HG02884 (cell line): ENCODE results near the gene RASGRP4.

Experiments used
- ATAC-seq: cut with Tn5 transposase; IDR thresholded peaks from one replicate; pipeline ENCODE4 v1.9.1; 2021; ENCODE audit warnings: mild to moderate bottlenecking, moderate library complexity; ENCODE audit not compliant: unreplicated experiment

Gene RASGRP4

DNA sequence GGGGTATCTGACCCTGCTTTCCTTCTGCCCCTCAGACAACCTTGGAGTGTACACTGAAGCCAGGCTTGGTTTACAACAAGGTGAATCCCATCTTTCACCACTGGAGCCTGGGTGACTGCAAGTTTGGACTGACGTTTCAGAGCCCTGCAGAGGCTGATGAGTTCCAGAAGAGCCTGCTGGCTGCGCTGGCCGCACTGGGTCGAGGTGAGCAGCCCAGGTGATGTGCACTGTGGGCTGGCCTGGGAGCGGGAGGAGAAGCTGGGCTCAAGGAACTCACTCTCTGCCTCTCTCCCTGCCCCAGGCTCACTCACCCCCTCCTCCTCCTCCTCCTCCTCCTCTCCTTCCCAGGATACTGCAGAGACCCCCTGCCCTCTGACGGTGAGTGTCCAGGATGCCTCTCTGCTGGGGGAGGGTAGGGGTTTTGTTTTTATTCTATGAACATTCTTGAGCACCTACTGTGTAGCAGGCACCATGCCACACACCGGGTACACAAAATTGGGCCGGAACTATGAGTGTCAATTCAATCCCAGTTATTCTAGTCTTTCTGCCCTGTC is 34.0 kb downstream of the RASGRP4 start:
- no peak for ATAC-seq

DNA sequence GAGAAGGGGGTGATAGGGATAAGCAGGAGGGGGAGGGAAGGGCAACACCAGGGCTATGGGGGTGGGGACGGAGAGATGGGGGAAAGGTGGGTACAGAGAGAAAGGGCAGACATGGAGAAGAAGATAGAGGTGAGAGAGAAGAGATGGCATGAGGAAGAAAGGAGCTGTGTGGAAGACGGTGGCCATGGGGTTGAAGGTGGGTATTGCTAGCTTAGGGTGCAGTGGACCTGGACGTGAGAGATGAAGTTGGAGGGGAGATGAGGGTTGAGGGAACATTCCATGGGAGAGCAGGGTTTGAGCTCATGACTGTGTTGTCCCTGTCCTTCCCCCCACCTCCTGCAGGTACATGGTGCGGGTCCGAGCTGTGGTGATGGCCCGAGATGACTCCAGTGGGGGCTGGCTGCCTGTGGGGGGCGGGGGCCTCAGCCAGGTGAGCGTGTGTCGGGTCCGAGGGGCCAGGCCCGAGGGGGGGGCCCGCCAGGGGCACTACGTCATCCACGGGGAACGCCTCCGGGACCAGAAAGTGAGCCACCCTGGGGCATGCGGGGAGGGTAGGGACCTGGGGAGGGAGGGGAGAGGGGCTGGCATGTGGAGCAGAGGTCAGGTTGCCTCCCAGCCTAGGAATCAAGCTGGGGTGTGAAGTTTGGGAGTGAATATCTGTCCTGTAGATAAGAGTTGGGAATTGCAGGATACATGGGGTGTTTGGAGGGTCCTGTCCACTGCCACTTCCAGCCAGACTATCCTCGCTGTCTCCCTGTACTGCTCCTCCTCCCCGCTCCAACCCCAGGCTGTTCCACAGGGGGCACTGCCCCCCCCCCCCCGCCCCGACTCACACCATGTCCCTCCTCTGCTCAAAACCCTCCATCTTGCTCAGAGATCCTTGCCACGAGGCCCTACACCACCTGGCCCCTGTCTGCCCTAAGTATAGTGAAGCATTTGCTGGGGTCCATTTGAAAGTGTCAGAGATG is 35.8 kb downstream of the RASGRP4 start:
- ATAC-seq = no peak

DNA sequence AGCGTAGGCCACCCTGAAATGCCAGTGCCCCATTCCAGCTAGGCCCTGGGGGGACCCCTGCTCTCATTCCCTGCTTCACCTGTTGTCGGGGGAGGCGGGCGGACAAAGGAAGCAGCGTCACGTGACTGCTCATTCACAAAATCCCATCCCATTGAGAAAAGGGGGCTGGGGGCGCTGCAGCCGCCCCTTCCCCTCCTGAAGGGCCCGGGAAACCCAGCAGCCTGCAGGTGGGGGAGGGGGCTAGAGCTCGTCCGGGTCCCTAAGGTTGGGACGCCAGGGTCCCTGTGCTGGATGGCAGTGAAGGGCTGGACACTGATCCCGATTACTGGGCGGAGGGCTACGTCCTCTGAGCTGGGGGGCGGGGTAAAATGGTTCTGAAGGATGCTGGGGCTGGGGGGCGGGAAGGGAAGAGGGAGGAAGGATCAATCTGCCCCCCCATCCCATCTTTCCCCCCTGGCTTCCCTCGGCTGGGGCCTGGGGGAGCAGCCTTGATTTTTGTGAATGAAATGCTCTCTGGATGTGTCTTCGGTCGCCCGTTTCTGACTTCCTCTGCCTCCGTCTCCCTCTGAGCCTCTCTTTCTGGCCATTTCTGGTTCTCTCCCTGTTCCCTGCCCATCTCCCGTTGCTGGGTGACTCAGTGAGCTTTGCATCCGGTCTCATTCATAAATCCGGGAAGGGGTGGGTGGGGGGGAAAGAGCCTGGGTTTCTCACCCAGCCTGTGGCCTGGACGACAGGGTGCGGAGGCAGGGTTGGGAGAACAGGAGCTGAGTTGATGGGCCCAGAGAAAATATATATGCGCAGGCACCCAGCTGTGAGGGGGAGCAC is 36.7 kb downstream of the RASGRP4 start:
- no peak for ATAC-seq

DNA sequence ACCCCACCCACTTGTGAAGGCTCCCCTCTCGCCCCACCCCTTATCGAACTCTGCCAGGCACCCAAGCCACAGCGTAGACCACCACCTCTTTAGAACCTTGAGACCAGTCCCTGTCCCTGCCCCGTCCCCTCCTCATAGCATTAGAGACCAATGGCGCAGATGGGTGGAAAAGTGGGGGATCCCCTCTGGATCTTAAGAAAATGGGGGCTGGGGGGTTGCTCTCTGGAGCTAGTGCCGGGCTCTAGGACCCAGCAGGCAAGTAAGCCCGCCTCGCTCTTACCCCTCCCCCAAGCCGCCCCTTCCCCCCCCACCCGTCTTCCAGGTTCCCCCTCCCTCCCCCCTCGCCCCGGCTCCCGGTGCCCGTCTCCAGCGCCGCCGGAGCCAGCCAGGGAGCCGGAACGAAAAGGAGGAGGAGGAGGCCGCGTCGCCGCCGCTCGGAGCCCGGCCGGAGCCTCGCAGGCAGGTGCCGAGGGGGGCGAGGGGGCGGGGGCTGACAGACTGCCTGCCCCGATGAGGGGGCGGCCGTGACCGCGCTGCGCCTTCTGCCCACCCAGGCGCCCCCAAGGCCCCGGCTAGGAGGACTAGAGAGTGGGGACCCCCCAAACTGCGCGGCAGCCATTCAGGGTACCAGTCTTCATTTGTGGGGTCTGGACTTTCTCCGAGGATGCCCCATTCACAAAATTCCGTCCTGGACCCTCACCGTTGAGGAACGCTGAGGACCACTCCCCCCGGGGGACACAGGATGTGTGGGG is 37.5 kb downstream of the RASGRP4 start, which contains the start of gene SPRED3:
SPRED3 (plus strand) TSS at position 349 of the 752 bp plus-strand sequence. CDS start 1,606 bp downstream, outside the sequence.
- ATAC-seq = no peak

DNA sequence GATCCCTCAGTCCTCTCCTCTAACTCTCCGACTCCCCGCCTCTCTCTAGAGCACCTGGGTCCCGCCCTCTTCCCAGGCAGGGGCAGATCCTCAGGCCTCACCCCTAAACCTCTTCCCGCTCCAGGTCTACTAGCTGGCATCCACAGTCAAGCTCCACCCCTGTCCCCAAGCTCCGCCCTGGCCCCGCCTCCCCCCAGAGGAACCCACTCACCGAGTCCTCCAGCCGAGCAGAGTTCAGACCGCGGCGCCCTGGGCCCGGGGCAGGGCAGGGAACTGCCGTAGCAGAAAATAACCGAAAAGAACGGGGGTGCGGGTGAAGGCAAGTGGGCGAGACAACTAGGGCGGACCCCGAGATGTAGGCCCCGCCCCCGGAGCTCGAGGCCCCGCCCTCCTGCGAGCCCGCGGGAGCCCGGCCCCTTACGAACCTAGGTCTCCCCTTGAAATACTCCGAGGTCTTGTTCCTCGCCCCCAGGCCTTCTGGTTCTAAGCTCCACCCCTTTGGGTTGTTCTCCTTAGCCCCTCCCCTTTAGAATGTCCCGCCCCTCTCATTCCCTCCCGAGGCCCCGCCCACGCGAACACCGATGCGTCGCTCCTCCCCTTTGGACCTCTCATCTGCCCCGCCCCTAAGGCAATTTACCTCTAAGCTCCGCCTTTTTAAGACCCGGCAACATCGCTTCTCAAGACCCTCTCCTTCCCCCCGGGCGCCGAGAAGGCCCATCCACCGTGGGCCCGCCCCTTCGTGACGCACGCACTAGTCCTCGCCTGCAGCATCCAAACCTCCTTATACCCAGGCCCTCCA is 38.3 kb downstream of the RASGRP4 start, which contains the start of gene GGN:
GGN (minus strand) TSS at position 485 of the 799 bp plus-strand sequence. CDS start 773 bp downstream, outside the sequence.
- ATAC-seq = no peak

DNA sequence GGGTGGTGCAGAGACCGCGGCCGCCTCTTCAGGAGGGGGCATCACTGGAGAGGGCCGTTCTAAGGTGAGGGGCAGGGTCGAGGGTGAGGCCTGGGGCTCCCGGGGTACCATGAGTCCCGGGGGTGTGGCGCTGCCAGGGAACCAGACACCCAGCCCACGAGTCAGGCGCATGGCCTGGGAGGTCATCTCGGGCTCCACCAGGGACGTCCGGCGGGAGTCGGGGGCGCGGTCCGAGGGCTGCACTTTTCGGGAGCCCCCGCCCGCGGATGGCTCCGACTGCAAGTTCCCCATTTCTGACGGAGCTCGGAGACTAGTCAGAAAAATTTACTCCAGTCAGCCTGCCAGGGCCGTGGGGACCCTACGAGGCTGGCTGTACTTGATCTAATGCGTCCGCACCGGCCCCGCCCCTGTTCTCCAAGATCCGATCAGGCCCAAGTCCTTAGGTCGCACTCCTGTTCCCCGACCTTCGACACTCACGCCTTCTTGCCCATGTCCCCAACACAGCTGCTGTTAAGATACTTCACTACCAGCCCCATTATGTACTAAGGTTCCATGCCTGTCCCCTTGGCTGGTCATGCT is 39.0 kb downstream of the RASGRP4 start:
- ATAC-seq = no peak

DNA sequence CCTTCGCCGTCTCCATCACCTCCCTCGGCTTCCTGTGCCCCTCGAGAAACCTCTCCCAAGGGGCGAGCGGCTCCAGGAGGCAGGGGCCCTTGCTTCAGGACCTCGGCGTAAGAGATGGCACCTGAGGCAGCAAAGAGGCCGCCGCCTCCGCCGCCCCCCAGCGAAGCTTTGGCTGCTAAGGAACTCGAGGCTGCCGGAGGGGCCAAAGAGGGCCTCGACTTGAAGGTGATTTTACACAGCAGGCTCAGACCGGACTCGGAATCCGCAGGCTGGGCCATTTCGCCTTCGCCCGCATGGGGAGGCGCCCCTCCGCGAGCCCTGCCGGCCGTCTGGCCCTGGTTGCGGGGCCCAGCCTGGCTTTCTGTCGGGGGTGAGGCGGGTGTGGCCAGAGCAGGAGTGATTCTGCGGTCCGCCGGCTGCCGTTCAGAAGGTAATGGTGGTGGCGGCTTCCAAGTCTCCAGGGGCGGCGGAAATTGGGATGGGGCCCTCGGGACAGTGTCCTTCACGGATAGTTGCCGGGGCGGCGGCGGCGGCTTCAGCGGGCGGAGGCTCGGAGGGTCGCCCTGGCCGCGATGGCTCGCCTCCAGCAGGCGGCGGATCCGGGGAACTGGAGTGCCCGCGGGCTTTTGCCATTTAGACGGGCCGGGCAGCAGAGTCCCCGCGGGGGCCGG is 39.6 kb downstream of the RASGRP4 start:
- ATAC-seq = no peak

DNA sequence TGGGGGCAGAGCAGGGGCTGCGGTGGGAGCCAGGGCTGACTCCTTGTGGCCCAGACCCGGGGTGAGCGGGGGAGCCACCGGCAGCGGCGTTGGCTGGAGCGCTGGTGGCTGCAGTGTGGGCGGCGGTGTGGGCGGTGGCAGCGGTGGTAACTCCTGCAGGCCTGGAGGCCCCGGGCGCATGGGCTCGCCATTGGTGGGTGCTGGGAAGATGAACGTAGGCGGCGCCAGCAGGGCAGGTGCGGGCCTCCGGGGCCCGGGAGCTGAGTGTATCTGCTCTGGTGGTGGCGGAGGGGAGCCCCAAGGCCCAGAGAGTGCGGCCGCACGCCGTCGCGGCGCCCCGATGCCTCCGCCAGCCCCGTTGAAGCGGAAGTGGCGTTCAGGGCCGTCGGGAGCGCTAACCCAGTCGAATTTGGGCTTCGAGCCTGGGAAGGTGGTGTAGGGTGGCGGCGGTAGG is 40.2 kb downstream of the RASGRP4 start:
- ATAC-seq = no peak

DNA sequence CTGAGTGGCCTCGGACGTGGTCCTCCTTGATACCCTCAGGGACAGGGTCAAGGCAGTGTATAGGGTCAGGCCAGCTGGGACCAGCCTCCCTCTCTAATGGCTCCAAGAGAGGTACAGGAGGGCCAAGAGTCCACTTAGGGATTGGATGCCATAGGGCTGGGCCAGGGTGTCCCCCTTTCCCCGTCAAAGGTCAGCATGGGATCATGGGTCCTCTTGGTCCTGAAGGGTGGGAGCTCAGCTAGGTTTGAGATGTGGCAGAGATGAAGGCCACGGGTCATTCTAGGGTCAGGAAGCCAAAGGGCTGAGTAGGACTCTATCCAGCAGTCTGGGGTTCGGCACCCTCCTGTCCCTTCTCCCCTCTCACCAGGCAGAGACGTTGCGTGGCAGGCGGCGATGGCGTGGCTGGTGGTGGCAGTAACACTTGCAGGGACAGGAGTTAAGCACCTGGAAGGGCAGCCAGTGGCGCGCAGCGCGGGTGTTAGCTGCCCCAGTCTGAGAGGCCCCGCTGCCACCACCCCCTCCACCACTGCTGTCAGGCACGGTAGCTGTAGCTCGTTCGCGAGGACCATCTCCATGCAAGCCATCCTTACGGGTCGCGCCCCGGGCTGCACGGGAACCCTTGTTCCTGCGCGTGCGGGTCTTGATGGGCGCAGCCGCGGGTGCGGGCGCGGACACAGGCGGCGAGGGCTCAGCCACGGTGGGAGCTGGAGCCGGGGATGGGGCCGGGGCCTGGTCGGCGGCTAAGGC is 40.8 kb downstream of the RASGRP4 start:
- no peak for ATAC-seq

DNA sequence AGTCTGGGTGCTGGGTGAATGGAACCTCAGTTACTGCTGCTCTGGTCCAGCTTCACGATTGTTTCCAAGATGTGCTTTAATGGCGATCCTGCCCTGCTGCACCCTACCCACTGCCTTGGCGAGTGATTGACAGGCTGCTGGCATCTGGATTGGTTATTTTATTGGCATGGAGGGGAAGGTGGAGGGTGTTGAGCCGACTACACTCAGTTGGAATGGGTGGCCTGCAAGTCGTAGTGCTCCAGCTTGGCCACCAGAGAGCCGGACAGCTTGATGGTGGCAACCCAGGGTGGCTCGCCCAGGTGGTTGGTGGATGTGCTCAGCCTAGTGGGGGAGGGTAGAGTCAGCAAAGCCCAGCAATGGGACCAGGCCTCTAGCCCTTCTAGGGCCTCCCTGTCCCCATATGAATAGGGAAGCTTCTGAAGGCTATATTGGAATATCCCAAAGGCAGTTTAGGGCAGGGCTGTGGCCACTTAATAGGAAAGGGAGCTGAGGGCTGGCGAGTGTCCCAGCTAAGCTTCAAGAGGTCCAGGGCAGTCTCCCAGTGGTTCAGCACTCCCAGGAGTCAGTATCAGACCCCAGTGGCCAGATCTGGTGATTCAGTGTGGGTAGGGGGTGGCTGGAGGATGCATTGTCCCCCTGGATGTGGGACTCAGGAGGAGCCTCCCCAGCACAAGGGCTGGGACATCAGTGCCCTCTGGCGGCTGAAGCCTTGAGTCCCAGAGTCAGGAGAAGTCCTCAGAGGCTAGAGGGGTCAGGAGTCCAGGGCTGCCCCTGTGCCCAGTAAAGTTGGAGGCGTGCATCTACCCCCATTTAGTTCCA is 41.6 kb downstream of the RASGRP4 start:
- no peak for ATAC-seq

DNA sequence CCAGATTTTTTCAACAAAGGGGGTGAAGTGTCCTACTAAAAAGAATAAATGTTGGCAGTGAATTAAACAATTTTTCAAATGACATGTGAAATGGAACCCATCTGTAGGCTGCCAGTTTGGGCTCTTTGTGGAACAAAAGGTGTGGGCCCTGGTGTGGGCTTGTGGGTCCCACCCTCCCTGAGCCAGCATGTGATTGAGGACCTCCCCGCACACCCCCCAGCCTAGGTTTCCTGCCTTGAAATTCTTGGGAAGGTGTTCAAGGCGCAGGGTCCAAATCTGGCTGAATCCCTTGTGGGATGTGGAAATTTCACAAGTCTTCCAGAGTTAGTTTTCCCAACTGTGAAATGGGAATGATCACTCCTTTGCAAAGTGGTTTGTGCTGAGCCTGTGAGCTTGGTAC is 42.3 kb downstream of the RASGRP4 start:
- ATAC-seq = no peak

DNA sequence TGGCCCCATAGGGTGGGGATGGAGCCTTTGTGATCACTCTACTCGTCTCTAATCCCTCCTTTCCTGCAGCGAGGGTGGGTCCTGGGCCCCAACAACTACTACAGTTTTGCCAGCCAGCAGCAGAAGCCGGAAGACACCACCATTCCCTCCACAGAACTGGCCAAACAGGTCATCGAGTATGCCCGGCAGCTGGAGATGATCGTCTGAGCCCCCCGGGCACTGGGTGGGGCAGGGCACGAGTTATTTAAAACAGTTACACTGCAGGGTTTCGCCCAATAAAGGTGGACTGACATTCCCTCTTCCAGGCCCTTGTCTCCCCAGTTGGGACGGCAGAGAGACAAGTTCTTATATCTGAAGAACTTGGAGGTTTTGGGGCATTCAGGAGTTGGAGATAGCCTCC is 42.8 kb downstream of the RASGRP4 start:
- ATAC-seq = no peak

DNA sequence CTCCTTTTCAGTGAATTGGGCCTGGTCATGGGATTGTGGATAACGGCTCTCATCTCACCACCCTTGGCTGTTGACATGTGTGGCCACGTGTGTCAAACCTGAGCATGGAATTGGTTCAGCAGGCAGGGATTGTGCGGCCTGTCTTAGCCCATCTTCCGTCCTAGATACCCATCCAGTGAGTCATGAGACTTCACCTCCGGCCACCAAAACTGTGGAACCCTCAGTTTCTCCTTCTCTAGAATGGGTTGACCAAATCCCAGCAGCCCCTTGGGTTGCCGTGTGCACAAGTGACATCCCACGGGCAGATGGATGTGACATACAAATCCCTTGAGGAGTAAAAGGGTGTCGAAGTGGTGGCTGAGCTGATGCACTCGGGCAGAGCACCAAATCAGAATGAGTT is 44.9 kb downstream of the RASGRP4 start:
- ATAC-seq = no peak

DNA sequence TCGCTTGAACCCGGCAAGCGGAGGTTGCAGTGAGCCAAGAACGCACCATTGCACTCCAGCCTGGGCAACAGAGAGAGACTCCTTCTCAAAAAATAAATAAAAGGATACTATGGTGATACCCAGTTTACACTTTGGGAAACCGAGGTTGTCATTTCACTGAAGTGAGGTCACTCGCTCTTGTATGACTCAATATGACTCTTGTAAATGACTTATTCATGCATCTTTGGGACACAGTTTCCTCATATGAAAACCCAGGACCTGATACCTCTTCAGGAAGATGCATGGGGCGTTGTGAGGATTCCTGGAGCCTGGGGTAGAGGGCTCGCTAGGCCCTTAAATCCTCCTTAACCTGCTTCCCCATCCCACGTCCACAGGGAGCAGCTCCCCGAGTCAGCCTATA is 47.2 kb downstream of the RASGRP4 start:
- no peak for ATAC-seq

DNA sequence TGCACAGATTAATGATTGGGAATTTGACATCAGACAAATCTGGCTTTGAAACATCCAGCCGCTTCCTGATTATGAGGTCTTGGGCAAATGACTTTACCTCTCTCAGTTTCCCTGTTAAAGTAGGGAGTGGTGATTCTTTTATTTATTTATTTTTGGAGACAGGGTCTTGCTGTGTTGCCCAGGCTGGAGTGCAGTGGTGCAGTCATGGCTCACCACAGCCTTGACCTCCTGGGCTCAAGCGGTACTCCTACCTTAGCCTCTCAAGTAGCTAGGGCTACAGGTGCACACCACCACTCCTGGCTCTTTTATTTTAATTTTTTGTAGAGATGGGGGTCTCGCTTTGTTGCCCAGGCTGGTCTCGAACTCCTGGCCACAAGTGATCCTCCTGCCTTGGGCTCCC is 49.0 kb downstream of the RASGRP4 start:
- ATAC-seq = no peak

DNA sequence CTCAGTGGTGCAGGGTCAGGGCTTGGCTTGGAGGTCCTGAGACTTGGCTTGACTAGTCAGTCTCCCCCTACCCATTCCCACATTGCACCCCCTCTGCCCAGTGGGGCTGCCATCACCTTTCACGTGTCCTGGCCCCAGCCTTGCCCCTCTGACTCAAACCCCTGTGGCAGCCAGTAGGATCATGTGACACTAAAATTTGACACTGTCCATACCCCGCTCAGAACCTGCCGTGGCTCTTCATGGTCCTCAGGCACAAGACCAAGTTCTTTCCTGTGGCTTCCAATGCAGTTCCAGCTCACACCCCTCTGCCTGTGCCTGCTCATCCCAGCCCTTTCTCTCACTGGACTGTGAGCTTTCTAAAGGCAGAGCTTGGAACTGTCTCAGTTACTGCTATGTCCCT is 49.4 kb downstream of the RASGRP4 start:
- no peak for ATAC-seq

DNA sequence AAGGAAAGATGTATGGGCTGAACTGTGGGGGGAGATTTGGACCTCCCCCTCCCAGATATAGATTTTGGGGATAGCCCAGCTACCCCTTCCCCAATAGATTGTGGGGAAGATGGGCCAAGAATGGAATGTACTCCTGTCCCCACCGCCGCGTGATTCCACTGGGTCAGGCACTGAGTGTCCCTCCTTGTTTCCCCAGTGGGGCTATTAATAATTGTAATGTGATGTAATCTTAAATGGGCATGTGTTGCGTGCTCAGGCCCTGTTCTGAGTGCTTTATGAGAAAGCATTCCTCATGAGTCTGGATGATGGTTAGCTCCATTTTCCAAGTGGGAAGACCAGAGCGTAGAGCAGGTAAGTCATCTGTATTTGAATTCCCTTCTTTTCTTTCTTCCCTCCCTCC is 50.3 kb downstream of the RASGRP4 start:
- ATAC-seq = no peak
